Measurements from ENCODE around the gene ADAD2. TPM values are rescaled to one million over a fixed set of nuclear protein-coding genes. Genes with fewer than 3 reads are reported as not detected.

The ADAD2 gene
- total and polyA plus RNA-seq, 2 of the 4 experiments (the other 2 are of a cell fraction): not detected

DNA sequence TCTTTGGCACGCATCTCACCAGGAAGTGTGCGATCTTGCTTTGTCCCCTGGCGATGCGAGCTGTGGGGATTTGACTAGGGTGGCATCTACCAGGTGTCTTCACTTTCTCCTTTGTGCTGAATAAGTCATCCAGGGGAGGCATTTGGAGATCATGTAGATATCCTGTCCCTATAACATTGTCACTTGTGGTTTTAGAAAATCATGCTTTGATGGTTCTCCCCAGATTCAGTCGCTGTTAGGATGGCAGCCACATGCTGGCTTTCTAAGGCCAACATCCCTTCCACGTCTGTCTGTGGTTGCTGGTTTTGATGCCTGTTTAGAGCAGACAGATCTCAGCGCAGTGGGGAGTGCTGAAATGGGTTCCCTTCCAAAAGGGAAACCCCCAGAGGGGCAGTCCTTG is 2.5 kb downstream of the ADAD2 start (continued):
- TF ChIP-seq RFX5 (IDR thresholded peaks at IDR 0.05; ENCODE audit: low read depth, low read length): no peak
- TF ChIP-seq POLR2A (IDR thresholded peaks at IDR 0.05; ENCODE audit: low read depth, low read length): no peak
- no peak for TF ChIP-seq MAFK (IDR thresholded peaks at IDR 0.05; ENCODE audit: low read depth, low read length)

DNA sequence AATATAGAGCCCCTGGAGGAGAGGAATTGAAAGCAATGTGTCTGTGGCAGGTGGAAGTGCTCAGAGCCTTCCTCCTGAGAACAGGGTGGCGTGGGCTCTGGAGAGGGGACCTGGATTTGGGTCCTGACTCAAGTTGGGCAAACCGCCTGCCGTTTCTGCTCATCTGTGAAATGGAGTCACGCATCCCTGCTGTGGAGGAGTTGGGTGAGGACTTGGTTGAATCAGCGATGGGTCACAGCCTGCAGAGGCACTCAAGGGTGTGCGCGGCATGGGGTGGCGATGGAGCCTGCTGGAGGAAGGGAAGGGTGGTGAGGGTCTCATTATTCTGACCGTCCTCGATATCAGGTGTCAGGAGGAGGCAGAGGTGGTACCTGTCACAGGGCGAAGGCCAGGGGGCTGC is 3.1 kb downstream of the ADAD2 start:
- Histone ChIP-seq H4K5ac (ENCODE audit: low read depth, low read length) (no peak overlapping the region), H3K27ac (ENCODE audit: insufficient read depth, low read length) (no peak overlapping the region), H3K4me2 (ENCODE audit: low read depth, low read length) (no peak overlapping the region), H2AFZ (replicated peaks; ENCODE audit: low read length, poor library complexity) (no peak overlapping the region), H4K91ac (ENCODE audit: insufficient read depth, low read depth, low read length) (no peak overlapping the region), H3K4me3 (ENCODE audit: insufficient read depth, low read depth, low read length) (no peak overlapping the region), H4K8ac (ENCODE audit: low read depth in 2 of 2, low read length in 2 of 2) (no peak overlapping the region), H3K18ac (ENCODE audit: low read depth, low read length) (no peak overlapping the region), H3K14ac (replicated peaks; ENCODE audit: low read depth, low read length) (no peak overlapping the region), H2BK15ac (ENCODE audit: low read depth, low read length) (no peak overlapping the region), H2AK5ac (ENCODE audit: low read depth, low read length) (no peak overlapping the region), H2BK20ac (ENCODE audit: low read depth, low read length) (no peak overlapping the region), H3K79me1 (ENCODE audit: low read depth in 1 of 2, low read length in 2 of 2) (no peaks in the 10 kb centered on the region), H3K36me3 (ENCODE audit: control insufficient read depth, insufficient read depth, low read length) (no peaks in the 10 kb centered on the region), H3K4me1 (ENCODE audit: control insufficient read depth, insufficient read depth, low read length) (peaks cover 2% of the 10 kb centered on the region; the same call in 1 of the 2 replicates), H2BK5ac (ENCODE audit: low read depth, low read length, poor library complexity, severe bottlenecking) (no peak overlapping the region), H3K9me1 (ENCODE audit: insufficient read depth, low read length) (no peaks in the 10 kb centered on the region), H3K23ac (ENCODE audit: low read depth, low read length) (no peak overlapping the region), H2BK120ac (ENCODE audit: low read depth, low read length) (no peak overlapping the region), H3K56ac (ENCODE audit: extremely low read depth, insufficient read depth, low read length) (no peak overlapping the region), H3K9me3 (ENCODE audit: control insufficient read depth, insufficient read depth, low read length) (no peaks in the 10 kb centered on the region), H3K4ac (ENCODE audit: low read depth, low read length) (no peak overlapping the region), H3K9ac (ENCODE audit: low read depth, low read length) (no peak overlapping the region), H4K20me1 (ENCODE audit: insufficient read depth, low read length) (no peaks in the 10 kb centered on the region; the same call in 1 of the 2 replicates), H3K27me3 (ENCODE audit: control insufficient read depth, insufficient read depth, low read length) (peaks cover 25% of the 10 kb centered on the region), H2AK9ac (replicated peaks; ENCODE audit: low read depth, low read length, poor library complexity) (no peak overlapping the region)
- no peak for TF ChIP-seq MAFK (IDR thresholded peaks at IDR 0.05; ENCODE audit: low read depth, low read length)
- POLR2A ChIA-PET (ENCODE audit: unreplicated experiment): no interaction called here
- in situ Hi-C loops (cut with MboI; ENCODE audit: low sequenced_read_pairs): no loop called here
- ATAC-seq (ENCODE audit: low read depth): no peak
- no TSS peak for BruUV-seq (replicated peaks)
- no CpG with 5 or more reads among the region's 11 CpGs for WGBS, 2 experiments (ENCODE audit: extremely low coverage in 2 of 2, insufficient read length in 1 of 2)
- CTCF ChIA-PET: no interaction called here
- dilution Hi-C loops (cut with HindIII; ENCODE audit: low sequenced_read_pairs, unreplicated experiment): no loop called here
- DNase-seq: no peak
- intact Hi-C loops (cut with micrococcal nuclease): no loop called here

Measured in IMR-90 (cell line).